Activated CD4-positive, alpha-beta memory T cell treated with anti-CD3 and anti-CD28 coated beads for 36 hours (primary cell): ENCODE measurements around the gene MOK. TPM values are rescaled to one million over a fixed set of nuclear protein-coding genes. Genes with fewer than 3 reads are reported as not detected.

Experiments used
- CTCF ChIA-PET: fragments of 350-600 bp; sonication (Branson Sonifier 250); formaldehyde crosslinking; loops from one replicate; lab custom pipeline; 2021; ENCODE audit warnings: antibody characterized with exemption, inconsistent platforms; lab: Charles Lee
- POLR2A ChIA-PET: fragments of 350-600 bp; sonication (Branson Sonifier 250); formaldehyde crosslinking; loops from one replicate; lab custom pipeline; 2021; ENCODE audit warnings: antibody characterized with exemption; lab: Charles Lee
- DNase-seq: peaks from one replicate; pipeline ENCODE4 v3.0.0-alpha.2; 2020
- H3K27ac Mint-ChIP-seq: one replicate; pipeline ENCODE4 v1.8.0; 2021; ENCODE audit warnings: mixed read lengths
- H3K27me3 Mint-ChIP-seq: one replicate; pipeline ENCODE4 v1.8.0; 2021; ENCODE audit warnings: mixed read lengths
- H3K36me3 Mint-ChIP-seq: one replicate; pipeline ENCODE4 v1.8.0; 2021; ENCODE audit warnings: mixed read lengths
- H3K4me1 Mint-ChIP-seq: one replicate; pipeline ENCODE4 v1.8.0; 2021; ENCODE audit warnings: low read depth, mixed read lengths
- H3K4me3 Mint-ChIP-seq: one replicate; pipeline ENCODE4 v1.8.0; 2021; ENCODE audit warnings: mild to moderate bottlenecking, mixed read lengths
- H3K9me3 Mint-ChIP-seq: one replicate; pipeline ENCODE4 v1.8.0; 2021; ENCODE audit warnings: mixed read lengths
- intact Hi-C: fragments of 100-400 bp; cut with micrococcal nuclease; formaldehyde crosslinking; loops from one replicate; pipeline ENCODE4 v1.15.1; 2023
- total RNA-seq, 2 experiments: library from RNA; stranded (reverse); gene quantifications; one replicate each; pipeline ENCODE4 v1.2.3, GENCODE V29; 2021

The MOK gene
- total RNA-seq, 2 experiments from 2014 or later = 2.7 TPM

- intact Hi-C loops = no loop called here
- Mint-ChIP-seq H3K4me1 (peaks cover 3% of the 10 kb centered on the region), H3K36me3 (no peaks in the 10 kb centered on the region), H3K27me3 (no peaks in the 10 kb centered on the region), H3K9me3 (no peaks in the 10 kb centered on the region), H3K4me3 (no peak overlapping the region), H3K27ac (no peak overlapping the region)
- no peak for DNase-seq
- ChIA-PET POLR2A (no interaction called here), CTCF (no interaction called here)
Measured at GRCh38 chr14:102279282-102279681, 25.7 kb downstream of the MOK start.

GRCh38 chr14:102278631-102278935 is 26.4 kb downstream of the MOK start:
- intact Hi-C loops = no loop called here
- Mint-ChIP-seq H3K4me3 (no peak overlapping the region), H3K4me1 (peaks cover 3% of the 10 kb centered on the region), H3K27ac (no peak overlapping the region), H3K9me3 (no peaks in the 10 kb centered on the region), H3K27me3 (no peaks in the 10 kb centered on the region), H3K36me3 (no peaks in the 10 kb centered on the region)
- no peak for DNase-seq
- ChIA-PET CTCF (no interaction called here), POLR2A (no interaction called here)

DNA sequence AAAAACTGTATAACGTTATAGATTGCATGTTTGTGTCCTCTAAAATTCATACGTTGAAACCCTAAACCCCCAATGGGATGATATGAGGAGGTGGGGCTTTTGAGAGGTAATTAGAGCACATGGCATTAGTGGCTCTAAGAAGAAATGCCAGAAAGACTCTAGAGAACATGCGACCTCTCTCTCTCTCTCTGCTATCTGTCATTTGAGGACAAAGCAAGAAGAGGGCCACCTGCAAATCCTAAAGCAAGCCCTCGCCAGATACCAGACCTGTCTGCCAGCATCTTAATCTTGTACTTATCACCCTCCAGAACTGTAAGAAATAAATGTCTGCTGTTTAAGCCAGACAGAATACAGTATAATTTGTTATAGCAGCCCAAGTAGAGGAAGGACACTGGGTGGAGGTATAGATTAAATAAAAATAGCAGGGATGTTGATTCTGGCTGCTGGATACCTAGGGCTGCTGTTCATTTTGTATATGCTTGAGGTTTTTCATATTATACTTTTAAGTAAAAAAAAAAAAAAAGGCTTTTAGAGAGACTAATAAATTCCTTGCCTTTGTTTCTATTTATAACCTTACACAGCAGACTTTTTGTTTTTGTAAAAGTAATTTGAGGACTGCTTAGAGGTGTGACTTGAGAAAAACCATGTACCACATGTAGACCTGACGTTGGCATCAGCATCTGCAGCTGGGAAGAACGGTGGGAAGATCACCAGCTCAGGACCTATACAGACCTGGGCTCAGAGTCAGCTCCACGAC is 26.9 kb downstream of the MOK start:
- POLR2A ChIA-PET = no interaction called here
- H3K27me3 Mint-ChIP-seq = no peaks in the 10 kb centered on the region
- no peaks in the 10 kb centered on the region for H3K36me3 Mint-ChIP-seq
- H3K27ac Mint-ChIP-seq = no peak overlapping the region
- no peaks in the 10 kb centered on the region for H3K9me3 Mint-ChIP-seq
- no peak overlapping the region for H3K4me3 Mint-ChIP-seq
- peaks cover 3% of the 10 kb centered on the region for H3K4me1 Mint-ChIP-seq
- DNase-seq = no peak
- CTCF ChIA-PET = no interaction called here
- intact Hi-C loops = no loop called here

GRCh38 chr14:102275866-102276265 is 29.1 kb downstream of the MOK start:
- Mint-ChIP-seq H3K27ac (no peak overlapping the region), H3K9me3 (no peaks in the 10 kb centered on the region), H3K4me3 (no peak overlapping the region), H3K36me3 (no peaks in the 10 kb centered on the region), H3K27me3 (no peaks in the 10 kb centered on the region), H3K4me1 (peaks cover 9% of the 10 kb centered on the region)
- ChIA-PET POLR2A (no interaction called here), CTCF (no interaction called here)
- DNase-seq = no peak
- intact Hi-C loops = no loop called here

GRCh38 chr14:102272392-102272791 is 32.6 kb downstream of the MOK start:
- no peaks in the 10 kb centered on the region for H3K36me3 Mint-ChIP-seq
- DNase-seq = peak; percentile 12
- POLR2A ChIA-PET = interaction anchor here (1.3 kb wide), 1 partner anchor 88 kb away, joined by 3 read pairs; no protein-coding TSS in a partner anchor
- no peak overlapping the region for H3K4me3 Mint-ChIP-seq
- no peaks in the 10 kb centered on the region for H3K27me3 Mint-ChIP-seq
- peaks cover 7% of the 10 kb centered on the region for H3K4me1 Mint-ChIP-seq
- intact Hi-C loops = no loop called here
- no peak overlapping the region for H3K27ac Mint-ChIP-seq
- no peaks in the 10 kb centered on the region for H3K9me3 Mint-ChIP-seq
- CTCF ChIA-PET = no interaction called here

- intact Hi-C loops = no loop called here
- Mint-ChIP-seq H3K27ac (no peak overlapping the region), H3K4me3 (no peak overlapping the region), H3K36me3 (no peaks in the 10 kb centered on the region), H3K9me3 (no peaks in the 10 kb centered on the region), H3K4me1 (no peaks in the 10 kb centered on the region), H3K27me3 (no peaks in the 10 kb centered on the region)
- ChIA-PET POLR2A (interaction anchor here (0.6 kb wide), 1 partner anchor 135 kb away, joined by 3 read pairs; no protein-coding TSS in a partner anchor), CTCF (interaction anchor here (1.0 kb wide), 1 partner anchor 49 kb away, joined by 3 read pairs; no protein-coding TSS in a partner anchor)
- no peak for DNase-seq
Measured at GRCh38 chr14:102264775-102265174, 40.2 kb downstream of the MOK start.

GRCh38 chr14:102264355-102264754 is 40.6 kb downstream of the MOK start:
- Mint-ChIP-seq H3K36me3 (no peaks in the 10 kb centered on the region), H3K27ac (no peak overlapping the region), H3K9me3 (no peaks in the 10 kb centered on the region), H3K4me3 (no peak overlapping the region), H3K4me1 (no peaks in the 10 kb centered on the region), H3K27me3 (no peaks in the 10 kb centered on the region)
- intact Hi-C loops = no loop called here
- DNase-seq = no peak
- ChIA-PET POLR2A (no interaction called here), CTCF (no interaction called here)

DNA sequence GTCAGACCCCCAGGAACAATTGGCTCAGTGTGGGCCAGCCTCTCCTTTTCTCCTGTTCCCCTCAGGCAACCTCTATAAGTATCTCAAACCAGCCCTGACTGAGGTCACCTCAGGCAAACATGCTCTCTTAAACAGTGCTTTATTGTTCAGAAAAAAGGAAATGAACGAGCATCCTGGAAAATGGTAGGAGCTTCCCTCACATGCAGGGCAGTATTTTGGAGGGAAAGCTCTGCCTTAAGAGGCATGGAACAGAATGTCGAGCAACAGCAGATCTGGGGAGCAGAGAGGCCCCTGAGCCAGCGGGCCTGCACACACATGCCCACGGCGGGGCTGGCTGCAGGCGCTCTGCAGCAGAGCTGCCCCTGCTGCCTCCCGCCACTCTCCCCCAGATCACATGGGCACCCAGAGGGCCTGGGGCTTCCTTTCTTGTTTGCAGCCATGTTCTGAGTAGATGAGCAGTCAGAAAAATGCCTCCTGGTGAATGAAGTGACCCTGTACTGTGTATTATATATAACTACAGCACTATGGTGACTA is 42.0 kb downstream of the MOK start:
- Mint-ChIP-seq H3K27me3 (no peaks in the 10 kb centered on the region), H3K36me3 (no peaks in the 10 kb centered on the region), H3K4me1 (no peaks in the 10 kb centered on the region), H3K4me3 (no peak overlapping the region), H3K27ac (no peak overlapping the region), H3K9me3 (no peaks in the 10 kb centered on the region)
- DNase-seq = no peak
- ChIA-PET POLR2A (no interaction called here), CTCF (interaction anchor here (1.2 kb wide), 1 partner anchor 51 kb away, joined by 3 read pairs; no protein-coding TSS in a partner anchor)
- intact Hi-C loops = no loop called here

- Mint-ChIP-seq H3K27ac (no peak overlapping the region), H3K36me3 (no peaks in the 10 kb centered on the region), H3K4me3 (no peak overlapping the region), H3K9me3 (no peaks in the 10 kb centered on the region), H3K4me1 (no peaks in the 10 kb centered on the region), H3K27me3 (no peaks in the 10 kb centered on the region)
- POLR2A ChIA-PET = interaction anchor here (0.7 kb wide), 1 partner anchor 311 kb away, joined by 3 read pairs; no protein-coding TSS in a partner anchor
- intact Hi-C loops = no loop called here
- DNase-seq = no peak
- CTCF ChIA-PET = interaction anchor here (0.6 kb wide), 1 partner anchor 9 kb away, joined by 4 read pairs; no protein-coding TSS in a partner anchor
Measured at GRCh38 chr14:102258136-102258535, 46.8 kb downstream of the MOK start.

DNA sequence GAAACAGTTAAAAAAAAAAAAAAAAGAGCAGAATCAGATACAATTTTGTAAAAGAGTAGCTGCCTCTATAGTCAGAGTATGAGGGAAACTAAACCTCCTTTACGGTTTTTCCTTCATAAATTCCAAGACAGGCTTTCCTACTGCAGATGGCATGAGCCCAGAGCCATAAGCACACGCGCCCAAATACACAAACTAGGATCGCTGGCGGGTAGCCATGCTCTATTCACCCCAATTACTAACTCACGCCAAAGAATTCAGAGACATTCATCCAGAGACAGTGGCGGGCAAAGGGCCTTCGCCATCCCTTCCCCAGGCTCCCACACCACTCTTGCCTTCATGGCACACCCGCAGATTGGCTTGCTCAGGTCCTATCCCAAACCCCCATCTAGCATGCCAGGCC is 48.2 kb downstream of the MOK start:
- H3K27me3 Mint-ChIP-seq = no peaks in the 10 kb centered on the region
- no peaks in the 10 kb centered on the region for H3K4me1 Mint-ChIP-seq
- CTCF ChIA-PET = no interaction called here
- no peak overlapping the region for H3K27ac Mint-ChIP-seq
- no peaks in the 10 kb centered on the region for H3K36me3 Mint-ChIP-seq
- no peaks in the 10 kb centered on the region for H3K9me3 Mint-ChIP-seq
- DNase-seq = no peak
- H3K4me3 Mint-ChIP-seq = no peak overlapping the region
- POLR2A ChIA-PET = interaction anchor here (0.6 kb wide), 1 partner anchor 337 kb away, joined by 4 read pairs; no protein-coding TSS in a partner anchor
- intact Hi-C loops = no loop called here

DNA sequence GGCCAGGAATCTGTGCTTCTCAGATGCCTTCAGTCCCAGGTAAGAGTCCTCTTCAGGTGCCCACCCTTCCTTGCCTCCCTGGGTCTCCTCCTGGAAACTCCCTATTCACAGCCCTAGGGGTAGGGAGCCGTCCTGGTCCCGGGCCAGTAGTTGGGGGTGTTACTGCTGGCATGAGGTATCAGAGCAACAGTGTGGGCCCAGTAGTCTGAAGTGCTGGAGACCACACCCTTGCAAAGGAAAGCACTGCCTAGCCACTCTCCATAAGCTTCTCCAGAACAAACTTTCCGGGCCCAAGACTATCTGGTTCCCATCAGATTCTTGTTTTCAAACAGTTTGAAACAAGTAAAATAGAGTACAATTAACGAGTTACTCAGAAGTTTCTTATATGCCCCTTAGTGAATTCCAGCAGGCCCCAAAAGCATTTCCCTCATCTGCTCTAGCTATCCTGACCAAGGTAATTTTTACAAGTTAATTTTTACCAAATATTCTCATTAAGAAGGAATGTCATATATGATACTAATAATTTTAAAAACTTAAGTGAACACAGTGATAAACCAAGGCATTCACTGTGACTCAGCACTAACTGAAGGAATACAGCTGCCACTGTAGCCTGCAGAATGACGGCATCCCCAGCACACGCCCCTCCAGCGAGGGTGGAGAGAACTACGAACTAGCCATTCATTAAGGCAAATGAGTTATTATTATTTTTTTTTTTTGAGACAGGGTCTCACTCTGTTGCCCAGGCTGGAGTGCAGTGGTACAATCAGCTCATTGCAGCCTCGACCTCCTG is 49.4 kb downstream of the MOK start:
- no peak overlapping the region for H3K27ac Mint-ChIP-seq
- H3K4me3 Mint-ChIP-seq = no peak overlapping the region
- ChIA-PET CTCF (no interaction called here), POLR2A (no interaction called here)
- H3K36me3 Mint-ChIP-seq = no peaks in the 10 kb centered on the region
- H3K9me3 Mint-ChIP-seq = no peaks in the 10 kb centered on the region
- no peaks in the 10 kb centered on the region for H3K4me1 Mint-ChIP-seq
- DNase-seq = no peak
- intact Hi-C loops = no loop called here
- no peaks in the 10 kb centered on the region for H3K27me3 Mint-ChIP-seq
